Liver (tissue), 3 donors: ENCODE measurements around the gene TRIM69.

Experiments used
- ATF3 ChIP-seq: IDR thresholded peaks from 2 replicates; pipeline ENCODE4 v1.6.1; 2016; ENCODE audit warnings: antibody characterized with exemption
- CTCF ChIP-seq: fragments of 150-350 bp; IDR thresholded peaks from 2 replicates; pipeline ENCODE4 v1.5.1; 2017; ENCODE audit warnings: improper control_type of control experiment, low read depth, low read length; ENCODE audit not compliant: missing input control
- EGR1 ChIP-seq, 2 donors: IDR thresholded peaks; 2 replicates each; pipeline ENCODE4 v1.6.1; 2016 to 2018; ENCODE audit warnings: antibody characterized with exemption in 2 of 2, low read depth in 2 of 2
- RAD21 ChIP-seq, 2 donors: IDR thresholded peaks; 2 replicates each; pipeline ENCODE4 v1.6.1; 2016; ENCODE audit warnings: antibody characterized with exemption in 2 of 2, mild to moderate bottlenecking in 2 of 2
- REST ChIP-seq: IDR thresholded peaks from 2 replicates; pipeline ENCODE4 v1.6.1; 2016; ENCODE audit warnings: antibody characterized with exemption, mild to moderate bottlenecking
- RXRA ChIP-seq, 2 donors: IDR thresholded peaks; 2 replicates each; pipeline ENCODE4 v1.6.1; 2017 to 2018; ENCODE audit warnings: antibody characterized with exemption in 2 of 2, mild to moderate bottlenecking in 1 of 2
- SP1 ChIP-seq: IDR thresholded peaks from 2 replicates; pipeline ENCODE4 v1.6.1; 2018; ENCODE audit warnings: antibody characterized with exemption, mild to moderate bottlenecking
- TAF1 ChIP-seq: conservative IDR thresholded peaks from 2 replicates; pipeline ENCODE4 v1.6.1; 2016; ENCODE audit warnings: antibody characterized with exemption, mild to moderate bottlenecking
- YY1 ChIP-seq: IDR thresholded peaks from 2 replicates; pipeline ENCODE4 v1.6.1; 2016; ENCODE audit warnings: antibody characterized with exemption, mild to moderate bottlenecking
- donor health status: healthy.
- donor health status: healthy.

- TF ChIP-seq CTCF (no peak), EGR1 (IDR thresholded peaks at IDR 0.05; ENCODE audit: low read depth in 2 of 2) (no peak), TAF1 (no peak), SP1 (no peak), RAD21 (IDR thresholded peaks at IDR 0.05) (no peak), REST (no peak), RXRA (IDR thresholded peaks at IDR 0.05) (no peak), ATF3 (no peak), YY1 (no peak)
Observed at GRCh38 chr15:44781128-44781810, 44.9 kb downstream of the TRIM69 start.
